Uterus (tissue), 2 donors: ENCODE results near the gene RAI14.

ENCODE experiments used
- POLR2A ChIP-seq, 2 donors: fragments of 450-650 bp; IDR thresholded peaks; one replicate each; pipeline ENCODE4 v1.6.1; 2016; ENCODE audit warnings: antibody characterized with exemption in 2 of 2, mild to moderate bottlenecking in 1 of 2, moderate library complexity in 1 of 2
- TF ChIP-seq, protein P1 (sequence below), 4 experiments: fragments of 200-600 bp in 2 of 4; fragments of 450-650 bp in 2 of 4; sonication (generic) in 2 of 4; IDR thresholded peaks; one replicate each; pipeline ENCODE4 v1.5.1; 2016 to 2019; ENCODE audit warnings: antibody characterized with exemption in 4 of 4, mild to moderate bottlenecking in 2 of 4, moderate library complexity in 1 of 4

DNA sequence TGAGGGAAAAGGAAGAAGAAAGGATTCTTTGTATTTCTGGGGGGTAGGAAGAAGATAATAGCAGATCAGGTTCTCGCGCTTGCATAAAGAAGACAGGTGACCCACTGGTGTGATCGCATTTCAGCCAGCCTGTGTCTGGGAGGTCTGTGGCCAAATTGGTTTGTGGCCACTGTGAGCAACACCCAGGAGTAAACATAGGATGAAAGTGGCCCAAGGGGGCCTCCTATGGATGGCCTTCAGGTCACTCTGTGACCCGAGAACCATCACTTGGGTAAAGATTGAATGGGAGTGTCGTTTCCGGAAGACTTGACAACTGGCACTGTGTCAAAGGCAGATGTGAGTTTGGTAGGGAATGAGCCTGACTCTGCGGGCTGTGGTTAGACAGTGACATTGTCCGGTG is 34.2 kb downstream of the RAI14 start:
- TF ChIP-seq, protein P1, sequence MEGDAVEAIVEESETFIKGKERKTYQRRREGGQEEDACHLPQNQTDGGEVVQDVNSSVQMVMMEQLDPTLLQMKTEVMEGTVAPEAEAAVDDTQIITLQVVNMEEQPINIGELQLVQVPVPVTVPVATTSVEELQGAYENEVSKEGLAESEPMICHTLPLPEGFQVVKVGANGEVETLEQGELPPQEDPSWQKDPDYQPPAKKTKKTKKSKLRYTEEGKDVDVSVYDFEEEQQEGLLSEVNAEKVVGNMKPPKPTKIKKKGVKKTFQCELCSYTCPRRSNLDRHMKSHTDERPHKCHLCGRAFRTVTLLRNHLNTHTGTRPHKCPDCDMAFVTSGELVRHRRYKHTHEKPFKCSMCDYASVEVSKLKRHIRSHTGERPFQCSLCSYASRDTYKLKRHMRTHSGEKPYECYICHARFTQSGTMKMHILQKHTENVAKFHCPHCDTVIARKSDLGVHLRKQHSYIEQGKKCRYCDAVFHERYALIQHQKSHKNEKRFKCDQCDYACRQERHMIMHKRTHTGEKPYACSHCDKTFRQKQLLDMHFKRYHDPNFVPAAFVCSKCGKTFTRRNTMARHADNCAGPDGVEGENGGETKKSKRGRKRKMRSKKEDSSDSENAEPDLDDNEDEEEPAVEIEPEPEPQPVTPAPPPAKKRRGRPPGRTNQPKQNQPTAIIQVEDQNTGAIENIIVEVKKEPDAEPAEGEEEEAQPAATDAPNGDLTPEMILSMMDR (IDR thresholded peaks at IDR 0.05), result no peak
- TF ChIP-seq POLR2A (IDR thresholded peaks at IDR 0.05), result no peak
